ENCODE measurements around the gene RPS6KB2.

Gene RPS6KB2

DNA sequence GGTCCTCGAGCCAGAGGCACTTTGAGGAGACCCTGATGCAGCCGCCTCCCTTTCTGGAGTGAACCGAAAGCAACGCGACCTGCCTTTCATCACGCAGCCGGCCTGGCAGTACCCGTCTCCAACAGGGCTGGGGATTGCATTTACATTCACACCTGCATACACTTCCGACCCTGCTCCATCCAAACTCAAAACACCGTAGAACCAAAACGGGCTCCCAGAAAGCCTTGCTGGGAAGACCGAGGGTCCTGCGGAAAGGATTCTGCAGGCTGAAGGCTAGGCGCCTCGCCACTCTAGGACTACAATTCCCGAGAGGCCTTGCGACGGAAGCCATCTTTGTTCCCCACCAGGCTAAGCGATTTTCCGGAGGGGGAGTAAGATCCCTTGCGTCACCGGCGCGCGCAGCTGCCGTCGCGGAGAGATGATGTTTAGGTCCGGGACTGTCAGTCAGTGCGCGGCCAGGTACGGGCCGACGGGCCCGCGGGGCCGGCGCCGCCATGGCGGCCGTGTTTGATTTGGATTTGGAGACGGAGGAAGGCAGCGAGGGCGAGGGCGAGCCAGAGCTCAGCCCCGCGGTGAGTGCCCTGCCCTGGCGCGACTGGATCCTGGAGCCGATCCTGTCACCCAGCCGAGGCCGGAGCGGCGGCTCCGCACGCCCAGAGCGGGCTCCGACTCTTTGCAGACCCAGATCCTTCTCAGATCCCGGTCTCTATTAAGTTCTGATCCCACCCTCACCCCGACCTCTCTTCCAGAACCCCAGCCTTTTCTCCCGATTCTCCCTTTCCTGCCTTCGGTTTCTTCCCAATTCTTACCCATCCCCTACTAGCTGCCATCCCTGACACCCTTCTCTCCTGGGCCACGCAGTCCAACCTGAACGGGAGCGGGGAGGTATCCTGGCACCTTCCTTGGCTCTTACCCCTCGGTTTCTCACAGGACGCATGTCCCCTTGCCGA lies at the start of gene RPS6KB2:
Gene RPS6KB2, plus strand, starts transcription at position 443 of the 950 bp plus-strand sequence. Its CDS starts 52 bp downstream, at position 495.
- in situ Hi-C loops (cut with HindIII; ENCODE audit: low sequenced_read_pairs): no loop called here

DNA sequence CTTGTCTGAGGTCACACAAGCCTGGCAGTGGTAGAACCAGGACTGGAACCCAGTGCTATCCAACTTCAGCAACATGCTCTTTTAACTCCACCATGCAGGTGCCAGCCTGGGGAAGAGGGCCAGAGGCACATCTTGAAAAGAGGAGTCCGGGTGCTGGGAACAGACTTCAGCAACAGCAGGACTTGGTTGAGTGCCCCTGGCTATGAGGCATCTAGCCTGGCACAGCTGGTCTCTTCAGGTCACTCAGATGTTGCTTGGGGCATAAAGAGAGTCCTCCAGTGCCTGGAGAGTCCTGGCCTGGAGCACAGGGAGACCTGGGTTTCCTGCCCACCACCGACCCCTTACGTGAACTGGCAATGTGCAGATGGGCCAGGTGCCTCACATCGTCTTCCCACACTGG lies 49.8 kb upstream of the RPS6KB2 start:
- in situ Hi-C loops (cut with HindIII; ENCODE audit: low sequenced_read_pairs): no loop called here

GRCh38 chr11:67379061-67380058 lies 48.9 kb upstream of the RPS6KB2 start:
- in situ Hi-C loops (cut with HindIII; ENCODE audit: low sequenced_read_pairs): no loop called here

GRCh38 chr11:67381244-67381972 lies 46.9 kb upstream of the RPS6KB2 start:
- in situ Hi-C loops (cut with HindIII; ENCODE audit: low sequenced_read_pairs): no loop called here

DNA sequence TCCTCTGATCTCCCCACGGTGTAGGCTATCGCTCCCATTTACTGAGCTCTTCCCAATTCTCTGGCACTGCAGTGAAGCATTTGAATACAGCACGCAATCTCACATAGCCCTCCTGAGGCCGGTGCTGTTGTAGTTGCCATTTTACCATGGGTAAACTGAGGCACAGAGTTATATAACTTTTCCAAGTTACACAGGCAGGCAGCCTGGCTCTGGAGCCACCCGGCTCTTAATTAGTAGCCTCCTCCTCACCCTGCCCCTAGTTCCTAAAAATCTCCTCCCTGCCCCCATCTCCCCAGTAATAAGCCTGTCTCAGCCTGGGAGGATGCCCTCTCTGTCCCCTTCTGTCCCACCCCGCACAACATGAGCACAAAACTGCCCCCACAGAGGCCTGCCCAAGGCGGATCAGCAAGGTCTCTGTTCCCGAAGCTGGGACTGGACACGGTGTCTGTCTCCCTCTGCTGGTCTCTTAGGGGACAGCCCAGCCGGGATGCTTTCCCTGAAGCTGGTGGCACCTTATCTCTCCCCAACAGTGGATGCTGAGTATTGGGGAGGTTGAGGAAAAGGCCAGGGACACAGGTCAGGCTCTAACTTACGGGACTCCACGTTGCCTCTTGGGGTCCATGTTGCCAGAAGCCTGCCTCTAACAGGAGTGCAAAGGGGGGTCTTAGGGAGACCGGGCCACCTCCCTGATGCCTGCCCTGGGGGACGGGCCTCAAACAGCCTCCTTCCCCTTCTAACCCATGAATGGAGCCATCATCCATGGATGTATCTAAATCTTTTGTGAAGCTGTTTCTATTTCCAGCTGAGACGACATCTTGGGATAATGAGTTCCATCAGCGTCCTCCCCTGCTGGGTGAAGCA lies 45.8 kb upstream of the RPS6KB2 start:
- in situ Hi-C loops (cut with HindIII; ENCODE audit: low sequenced_read_pairs): no loop called here

DNA sequence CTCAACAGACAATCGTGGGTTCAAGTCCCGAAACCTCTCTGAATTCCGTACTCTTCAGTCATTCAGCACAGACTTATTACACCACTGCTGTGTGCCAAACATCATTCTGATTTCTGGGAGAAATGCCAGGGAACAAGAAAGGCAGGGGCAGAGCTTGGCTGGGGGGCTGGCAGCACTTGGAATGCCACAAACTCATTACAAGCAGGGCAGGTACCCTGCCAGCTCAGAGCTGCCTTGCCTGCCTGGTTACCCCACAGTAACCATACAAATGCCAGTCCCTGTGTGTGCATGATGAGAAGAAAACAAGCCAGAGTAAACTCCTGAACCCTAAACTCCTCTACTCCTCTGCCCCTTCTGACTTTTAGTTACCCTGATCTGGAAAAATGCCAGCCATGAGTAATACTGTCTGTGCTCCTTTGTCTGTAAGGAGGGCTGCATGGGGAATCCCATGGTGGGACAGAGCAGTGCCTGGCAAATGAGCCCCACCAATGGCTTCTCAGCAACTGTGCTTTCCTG lies 43.4 kb upstream of the RPS6KB2 start:
- in situ Hi-C loops (cut with HindIII; ENCODE audit: low sequenced_read_pairs): no loop called here

GRCh38 chr11:67387069-67387468 lies 41.2 kb upstream of the RPS6KB2 start:
- in situ Hi-C loops (cut with HindIII; ENCODE audit: low sequenced_read_pairs): no loop called here

- in situ Hi-C loops (cut with HindIII; ENCODE audit: low sequenced_read_pairs): no loop called here
These were observed 40.8 kb upstream of the RPS6KB2 start for GRCh38 chr11:67387518-67387917.

DNA sequence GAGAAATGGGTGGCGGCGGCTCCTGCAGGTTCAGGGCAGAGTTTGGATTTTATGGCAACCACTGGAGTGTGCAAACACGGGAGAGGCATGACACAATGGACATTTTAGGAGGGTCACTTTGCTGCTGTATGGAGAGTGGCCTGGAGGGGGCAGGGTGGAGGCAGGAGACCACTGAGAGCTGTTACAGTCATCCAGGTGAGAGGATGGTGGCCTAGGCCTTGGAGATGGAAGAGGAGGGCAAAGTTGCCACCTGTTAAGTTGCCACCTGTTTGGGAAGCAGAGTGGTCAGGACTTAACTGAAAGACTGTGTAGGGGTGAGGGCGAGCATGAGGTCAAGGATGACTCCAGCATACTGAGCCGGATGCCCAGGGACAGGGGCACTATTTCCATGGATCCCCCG lies 38.8 kb upstream of the RPS6KB2 start:
- in situ Hi-C loops (cut with HindIII; ENCODE audit: low sequenced_read_pairs): no loop called here

DNA sequence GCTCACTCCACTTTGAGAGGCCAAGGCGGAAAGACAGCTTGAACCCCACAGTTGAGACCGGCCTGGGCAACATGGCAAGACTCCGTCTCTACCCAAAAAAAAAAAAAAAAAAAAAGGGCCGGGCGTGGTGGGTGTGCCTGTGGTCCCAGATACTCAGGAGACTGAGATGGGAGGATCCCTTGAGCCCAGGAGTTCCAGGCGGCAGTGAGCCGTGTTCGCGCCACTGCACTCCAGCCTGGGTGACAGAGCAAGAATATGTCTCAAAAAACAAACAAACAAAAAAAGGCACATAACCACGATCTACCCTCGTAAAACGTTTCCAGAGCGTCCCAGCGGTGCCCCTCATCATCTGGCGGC lies 37.4 kb upstream of the RPS6KB2 start:
- in situ Hi-C loops (cut with HindIII; ENCODE audit: low sequenced_read_pairs): no loop called here

DNA sequence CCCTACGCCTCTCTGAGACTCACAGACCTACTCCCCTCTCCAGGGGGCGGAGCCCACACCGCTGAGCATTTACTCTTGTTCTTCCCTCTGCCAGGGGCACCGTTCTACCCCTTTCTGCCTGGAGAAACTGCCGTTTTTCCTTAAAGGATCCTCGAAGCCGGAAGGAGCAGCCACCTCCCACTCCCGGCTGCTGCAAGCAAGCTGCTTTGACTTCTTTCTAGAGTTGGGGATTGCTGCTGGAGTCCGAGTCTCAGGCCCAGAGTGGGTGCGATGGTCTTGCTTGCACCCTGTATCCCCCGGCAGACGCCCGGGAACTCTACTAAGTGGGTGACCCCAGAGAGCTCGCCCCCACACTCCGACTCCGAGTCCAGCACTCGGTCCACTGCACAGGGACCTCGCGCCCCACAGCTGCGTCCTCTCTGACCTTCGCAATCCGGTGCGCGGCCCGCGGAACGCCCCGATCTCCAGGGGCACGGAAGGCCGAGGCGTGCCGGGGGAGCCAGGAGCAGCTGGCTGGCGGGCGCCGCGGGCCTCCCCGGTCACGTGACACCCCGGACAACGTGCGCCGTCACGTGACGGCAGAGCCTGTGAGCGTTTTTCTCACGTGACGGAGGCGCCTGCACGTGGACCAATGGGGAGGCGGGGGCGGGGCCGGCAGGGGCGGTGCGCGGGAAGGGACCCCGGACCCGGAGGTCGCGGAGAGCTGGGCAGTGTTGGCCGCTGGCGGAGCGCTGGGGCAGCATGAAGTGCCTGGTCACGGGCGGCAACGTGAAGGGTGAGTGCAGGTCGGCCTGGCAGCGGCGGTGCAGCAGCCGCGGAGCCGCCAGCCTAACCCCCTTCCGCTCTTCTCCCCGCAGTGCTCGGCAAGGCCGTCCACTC lies 36.8 kb upstream of the RPS6KB2 start, which contains the start of gene RAD9A:
Gene RAD9A, plus strand, starts transcription at position 683 of the 879 bp plus-strand sequence. Its CDS starts 59 bp downstream, at position 742.
- in situ Hi-C loops (cut with HindIII; ENCODE audit: low sequenced_read_pairs): no loop called here

DNA sequence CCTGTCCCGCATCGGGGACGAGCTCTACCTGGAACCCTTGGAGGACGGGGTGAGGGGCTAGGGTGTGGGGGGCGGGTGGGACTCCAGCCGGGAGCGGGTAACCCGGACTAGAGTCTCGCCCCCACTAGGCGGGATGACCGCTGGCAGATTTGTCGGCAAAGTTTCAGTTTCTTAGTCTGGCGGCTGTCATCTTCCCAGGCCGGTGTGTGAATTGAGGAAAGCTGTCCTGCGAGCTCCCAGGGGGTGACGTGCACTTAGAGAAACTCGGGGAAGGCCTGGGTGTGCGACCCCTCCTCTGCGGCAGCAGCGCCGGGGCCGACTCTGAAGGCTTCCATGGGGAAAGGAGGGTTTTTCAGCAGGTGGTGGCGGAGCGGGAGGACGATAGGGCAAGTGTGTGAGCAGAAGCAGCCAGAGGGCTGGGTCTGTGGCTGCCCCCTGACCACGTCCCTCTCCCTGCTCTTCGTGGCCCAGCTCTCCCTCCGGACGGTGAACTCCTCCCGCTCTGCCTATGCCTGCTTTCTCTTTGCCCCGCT lies 36.0 kb upstream of the RPS6KB2 start:
- in situ Hi-C loops (cut with HindIII; ENCODE audit: low sequenced_read_pairs): no loop called here

DNA sequence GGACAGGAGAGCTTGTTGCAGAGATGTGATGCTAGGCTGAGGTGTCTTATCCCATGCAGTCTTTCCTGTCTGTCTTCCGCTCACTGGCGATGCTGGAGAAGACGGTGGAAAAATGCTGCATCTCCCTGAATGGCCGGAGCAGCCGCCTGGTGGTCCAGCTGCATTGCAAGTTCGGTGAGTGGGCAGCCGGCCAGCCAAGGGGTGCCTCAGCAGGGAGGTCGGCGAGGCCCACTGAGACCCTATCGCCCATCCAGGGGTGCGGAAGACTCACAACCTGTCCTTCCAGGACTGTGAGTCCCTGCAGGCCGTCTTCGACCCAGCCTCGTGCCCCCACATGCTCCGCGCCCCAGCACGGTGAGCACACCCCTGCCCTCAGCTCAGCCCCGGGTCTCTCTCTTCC lies 34.9 kb upstream of the RPS6KB2 start:
- in situ Hi-C loops (cut with HindIII; ENCODE audit: low sequenced_read_pairs): no loop called here

GRCh38 chr11:67393990-67394389 lies 34.3 kb upstream of the RPS6KB2 start:
- in situ Hi-C loops (cut with HindIII; ENCODE audit: low sequenced_read_pairs): no loop called here

GRCh38 chr11:67395555-67396258 lies 32.6 kb upstream of the RPS6KB2 start:
- in situ Hi-C loops (cut with HindIII; ENCODE audit: low sequenced_read_pairs): no loop called here

- in situ Hi-C loops (cut with HindIII; ENCODE audit: low sequenced_read_pairs): no loop called here
These were observed 32.1 kb upstream of the RPS6KB2 start for GRCh38 chr11:67396259-67396581.

GRCh38 chr11:67396587-67397389 lies 31.5 kb upstream of the RPS6KB2 start:
- in situ Hi-C loops (cut with HindIII; ENCODE audit: low sequenced_read_pairs): no loop called here
